ENCODE data around the gene ENO1.

The ENO1 gene

GRCh38 chr1:8816831-8817411 is 61.6 kb downstream of the ENO1 start:
- TF ChIP-seq GATA3 (IDR thresholded peaks at IDR 0.05; ENCODE audit: low read depth, low read length) (no peak), GATA2 (IDR thresholded peaks at IDR 0.05; ENCODE audit: low read depth, low read length) (no peak)

GRCh38 chr1:8816264-8816663 is 62.2 kb downstream of the ENO1 start:
- no peak for TF ChIP-seq GATA2 (IDR thresholded peaks at IDR 0.05; ENCODE audit: low read depth, low read length)
- TF ChIP-seq GATA3 (IDR thresholded peaks at IDR 0.05; ENCODE audit: low read depth, low read length) = no peak

GRCh38 chr1:8815582-8816151 is 62.8 kb downstream of the ENO1 start:
- TF ChIP-seq GATA3 (IDR thresholded peaks at IDR 0.05; ENCODE audit: low read depth, low read length) (no peak), GATA2 (IDR thresholded peaks at IDR 0.05; ENCODE audit: low read depth, low read length) (no peak)

GRCh38 chr1:8814865-8815264 is 63.6 kb downstream of the ENO1 start:
- no peak for TF ChIP-seq GATA2 (IDR thresholded peaks at IDR 0.05; ENCODE audit: low read depth, low read length)

- TF ChIP-seq GATA2 (IDR thresholded peaks at IDR 0.05; ENCODE audit: low read depth, low read length) = no peak
- no peak for TF ChIP-seq GATA3 (IDR thresholded peaks at IDR 0.05; ENCODE audit: low read depth, low read length)
Measured at GRCh38 chr1:8813991-8814390, 64.5 kb downstream of the ENO1 start.

- no peak for TF ChIP-seq GATA3 (IDR thresholded peaks at IDR 0.05; ENCODE audit: low read depth, low read length)
- no peak for TF ChIP-seq GATA2 (IDR thresholded peaks at IDR 0.05; ENCODE audit: low read depth, low read length)
Measured at GRCh38 chr1:8813016-8813763, 65.3 kb downstream of the ENO1 start.

- TF ChIP-seq GATA2 (IDR thresholded peaks at IDR 0.05; ENCODE audit: low read depth, low read length) (no peak), GATA3 (IDR thresholded peaks at IDR 0.05; ENCODE audit: low read depth, low read length) (no peak)
Measured at GRCh38 chr1:8812081-8812480, 66.4 kb downstream of the ENO1 start.

All from SH-SY5Y (cell line).